SH-SY5Y (cell line): ENCODE measurements around the gene GPT2.

ENCODE experiments used
- GATA2 ChIP-seq: IDR thresholded peaks from 2 replicates; pipeline ENCODE4 v1.6.1; 2011; ENCODE audit warnings: mild to moderate bottlenecking, low read depth, low read length
- GATA3 ChIP-seq: IDR thresholded peaks from 2 replicates; pipeline ENCODE4 v1.6.1; 2011; ENCODE audit warnings: low read depth, mild to moderate bottlenecking, low read length, moderate library complexity

- TF ChIP-seq GATA2 = no peak
- no peak for TF ChIP-seq GATA3
These were observed 24.6 kb downstream of the GPT2 start for GRCh38 chr16:46908540-46909372.
